GM12891 (cell line): Measurements from ENCODE around the gene SAC3D1.

Experiments
- DNase-seq: peaks from one replicate; pipeline ENCODE4 v3.0.0; 2011; ENCODE audit warnings: low spot score; ENCODE audit not compliant: insufficient read length
- FAIRE-seq: peaks from 2 replicates; lab custom pipeline; 2011; peaks lifted over from hg19 to GRCh38; lab: Jason Lieb, UNC
- PAX5 ChIP-seq: IDR thresholded peaks from 2 replicates; pipeline ENCODE4 v1.6.1; 2011; ENCODE audit warnings: low read length, moderate library complexity, mild to moderate bottlenecking; ENCODE audit not compliant: insufficient read depth, severe bottlenecking
- POLR2A ChIP-seq: IDR thresholded peaks from 2 replicates; pipeline ENCODE4 v1.6.1; 2011; ENCODE audit warnings: low read depth, low read length, control low read depth
- POLR2AphosphoS5 ChIP-seq: IDR thresholded peaks from 2 replicates; pipeline ENCODE4 v1.6.1; 2011; ENCODE audit warnings: low read depth, low read length, control low read depth
- POU2F2 ChIP-seq: IDR thresholded peaks from 2 replicates; pipeline ENCODE4 v1.6.1; 2011; ENCODE audit warnings: low read depth, mild to moderate bottlenecking, control low read depth, low read length, moderate library complexity
- SPI1 ChIP-seq: IDR thresholded peaks from 2 replicates; pipeline ENCODE4 v1.6.1; 2011; ENCODE audit warnings: low read depth, low read length, control low read depth
- TAF1 ChIP-seq: IDR thresholded peaks from 2 replicates; pipeline ENCODE4 v1.6.1; 2011; ENCODE audit warnings: low read depth, low read length, control low read depth

Gene SAC3D1

GRCh38 chr11:65008016-65008415 is 33.0 kb upstream of the SAC3D1 start:
- DNase-seq = no peak
- TF ChIP-seq PAX5 (no peak), POU2F2 (no peak), POLR2AphosphoS5 (no peak), SPI1 (no peak), TAF1 (no peak), POLR2A (no peak)
- FAIRE-seq = no peak

- FAIRE-seq = no peak
- DNase-seq = no peak
Observed at GRCh38 chr11:65008873-65009272, 32.1 kb upstream of the SAC3D1 start.

GRCh38 chr11:65013130-65013887 is 27.7 kb upstream of the SAC3D1 start:
- no peak for FAIRE-seq
- DNase-seq = peak; percentile 93
- TF ChIP-seq POLR2A = peak; percentile 35; the same call in 1 of the 2 replicates
- TF ChIP-seq PAX5 = no peak
- TF ChIP-seq POU2F2 = 0 out of 2 replicates have a peak, but pooled peaks have one; percentile 24
- no peak for TF ChIP-seq SPI1

More at GRCh38 chr11:65008873-65009272, 32.1 kb upstream of the SAC3D1 start:
- TF ChIP-seq POU2F2 = no peak
- no peak for TF ChIP-seq POLR2A
- TF ChIP-seq PAX5 = no peak
- TF ChIP-seq POLR2AphosphoS5 = no peak
- TF ChIP-seq SPI1 = no peak
- no peak for TF ChIP-seq TAF1

GRCh38 chr11:65013888-65014725 is 26.9 kb upstream of the SAC3D1 start, which contains the start of gene ARL2:
ARL2 (plus strand) TSS chr11:65014160; CDS start chr11:65014208, 48 bp downstream.
- DNase-seq (peak; percentile 97), FAIRE-seq (peak; percentile 93)
- TF ChIP-seq POLR2AphosphoS5 (peak; percentile 67), SPI1 (no peak; the same call in 1 of the 2 replicates), POLR2A (0 out of 2 replicates have a peak, but pooled peaks have one; percentile 34), PAX5 (no peak), TAF1 (peak; percentile 58; the same call in 1 of the 2 replicates)

GRCh38 chr11:65014726-65015227 is 26.2 kb upstream of the SAC3D1 start:
- no peak for DNase-seq
- FAIRE-seq = no peak
- TF ChIP-seq TAF1 (no peak), SPI1 (no peak), POLR2A (no peak), PAX5 (no peak), POU2F2 (no peak), POLR2AphosphoS5 (no peak)

- FAIRE-seq (no peak), DNase-seq (no peak)
Observed at GRCh38 chr11:65016705-65017104, 24.3 kb upstream of the SAC3D1 start.

GRCh38 chr11:65017937-65018336 is 23.1 kb upstream of the SAC3D1 start:
- no peak for DNase-seq
- TF ChIP-seq PAX5 = no peak
- no peak for TF ChIP-seq SPI1
- TF ChIP-seq POLR2AphosphoS5 = no peak
- TF ChIP-seq TAF1 = no peak
- TF ChIP-seq POU2F2 = no peak
- no peak for TF ChIP-seq POLR2A
- no peak for FAIRE-seq

More at GRCh38 chr11:65016705-65017104, 24.3 kb upstream of the SAC3D1 start:
- no peak for TF ChIP-seq POLR2A

GRCh38 chr11:65019824-65020223 is 21.2 kb upstream of the SAC3D1 start:
- FAIRE-seq = no peak
- no peak for DNase-seq
- TF ChIP-seq TAF1 (no peak), POLR2AphosphoS5 (no peak), POLR2A (no peak), PAX5 (no peak), SPI1 (no peak), POU2F2 (no peak)

GRCh38 chr11:65021003-65021402 is 20.0 kb upstream of the SAC3D1 start:
- no peak for FAIRE-seq
- TF ChIP-seq POU2F2 (no peak), TAF1 (no peak), POLR2A (no peak), SPI1 (no peak), PAX5 (no peak), POLR2AphosphoS5 (no peak)
- DNase-seq = no peak
